HepG2 (cell line): ENCODE measurements around the gene KCNQ1OT1. TPM values are rescaled to one million over a fixed set of nuclear protein-coding genes. Genes with fewer than 3 reads are reported as not detected.

Experiments used
- ATAC-seq: fragments of 200-7000 bp; cut with Tn5 transposase; 3 replicates; pipeline ENCODE4 v1.9.1; 2020; ENCODE audit warnings: mild to moderate bottlenecking, moderate library complexity
- BruUV-seq: library from RNA; stranded (reverse); fragments of 400-500 nt; replicated peaks from 2 replicates; lab custom pipeline; 2021; lab: Mats Ljungman, UMichigan
- CTCF ChIA-PET: fragments of 300-600 bp; formaldehyde crosslinking; extraction: SDS; loops from one replicate; lab custom pipeline; 2021; ENCODE audit warnings: low total read pairs, inconsistent platforms, low intra/inter-chr PET ratio; lab: Yijun Ruan, JAX
- POLR2A ChIA-PET: fragments of 350-600 bp; sonication (Branson Sonifier 250); formaldehyde crosslinking; loops from one replicate; lab custom pipeline; 2020; ENCODE audit warnings: antibody characterized with exemption, inconsistent platforms; lab: Yijun Ruan, JAX
- DNase-seq: peaks from one replicate; pipeline ENCODE4 v3.0.0-alpha.2; 2015; ENCODE audit warnings: low spot score
- FAIRE-seq: peaks from 3 replicates; lab custom pipeline; 2011; peaks lifted over from hg19 to GRCh38; lab: Jason Lieb, UNC
- H2AFZ ChIP-seq: one replicate; pipeline ENCODE4 v1.6.1; 2011; ENCODE audit warnings: low read length, inconsistent platforms
- H3K27ac ChIP-seq: fragments of 300-600 bp; 3 replicates; pipeline ENCODE4 v1.8.0; 2011; ENCODE audit warnings: mixed run types, mild to moderate bottlenecking, mixed read lengths, low read length, inconsistent platforms; ENCODE audit not compliant: insufficient read depth; ENCODE audit errors: extremely low read length
- H3K27me3 ChIP-seq, 2 experiments: fragments of 200-600 bp in 1 of 2; 2 replicates in 1 of 2; 3 replicates in 1 of 2; pipeline versions ENCODE4 v1.6.0 to v1.8.0; 2011; ENCODE audit warnings: low read length in 2 of 2, mild to moderate bottlenecking in 2 of 2, moderate library complexity in 2 of 2, inconsistent platforms in 1 of 2; ENCODE audit not compliant: insufficient read depth in 2 of 2, control insufficient read depth in 1 of 2
- H3K36me3 ChIP-seq, 2 experiments: fragments of 200-600 bp in 1 of 2; replicated peaks in 1 of 2; 2 replicates in 1 of 2; 3 replicates in 1 of 2; pipeline versions ENCODE4 v1.5.1 to v1.8.0; 2011; ENCODE audit warnings: low read length in 2 of 2, inconsistent platforms in 1 of 2; ENCODE audit not compliant: insufficient read depth in 2 of 2, control insufficient read depth in 1 of 2
- H3K4me1 ChIP-seq: 2 replicates; pipeline ENCODE4 v1.5.1; 2012; ENCODE audit warnings: low read length, inconsistent platforms; ENCODE audit not compliant: insufficient read depth
- H3K4me2 ChIP-seq: 2 replicates; pipeline ENCODE4 v1.6.0; 2011; ENCODE audit warnings: low read depth, low read length, inconsistent platforms
- H3K4me3 ChIP-seq, 3 experiments: fragments of 200-600 bp in 1 of 3; sonication (generic), shearing (Covaris generic) in 1 of 3; replicated peaks in 1 of 3; 2 replicates each; pipeline ENCODE4 v1.5.1; 2011 to 2016; ENCODE audit warnings: low read length in 3 of 3, inconsistent platforms in 2 of 3, low read depth in 2 of 3, mild to moderate bottlenecking in 2 of 3, control low read depth in 1 of 3, mixed read lengths in 1 of 3; ENCODE audit not compliant: insufficient read depth in 1 of 3
- H3K79me2 ChIP-seq: one replicate; pipeline ENCODE4 v1.6.1; 2011; ENCODE audit warnings: low read length, inconsistent platforms; ENCODE audit not compliant: insufficient read depth
- H3K9ac ChIP-seq: 2 replicates; pipeline ENCODE4 v1.6.0; 2011; ENCODE audit warnings: mild to moderate bottlenecking, low read depth, low read length, inconsistent platforms; ENCODE audit not compliant: insufficient read depth
- H3K9me3 ChIP-seq: 2 replicates; pipeline ENCODE4 v1.5.1; 2012; ENCODE audit warnings: mild to moderate bottlenecking, low read length
- H4K20me1 ChIP-seq: 2 replicates; pipeline ENCODE4 v1.6.0; 2011; ENCODE audit warnings: inconsistent platforms, mild to moderate bottlenecking, low read length, moderate library complexity; ENCODE audit not compliant: insufficient read depth
- BRF2 ChIP-seq: sonication (generic); formaldehyde crosslinking; IDR thresholded peaks from 2 replicates; pipeline ENCODE4 v1.8.1; 2022; ENCODE audit warnings: mild to moderate bottlenecking, missing genetic modification reagents
- DR1 ChIP-seq: sonication (generic); formaldehyde crosslinking; IDR thresholded peaks from 2 replicates; pipeline ENCODE4 v1.8.0; 2021; ENCODE audit warnings: mild to moderate bottlenecking, missing genetic modification reagents, inconsistent platforms
- FOXM1 ChIP-seq: sonication (generic); formaldehyde crosslinking; IDR thresholded peaks from 2 replicates; pipeline ENCODE4 v1.5.0; 2020; ENCODE audit warnings: missing genetic modification reagents
- KDM5B ChIP-seq: sonication (generic); formaldehyde crosslinking; IDR thresholded peaks from 2 replicates; pipeline ENCODE4 v1.4.0; 2020; ENCODE audit warnings: missing genetic modification reagents, mild to moderate bottlenecking, borderline replicate concordance
- NR0B2 ChIP-seq: sonication (generic); formaldehyde crosslinking; IDR thresholded peaks from 2 replicates; pipeline ENCODE4 v1.4.0; 2020; ENCODE audit warnings: mild to moderate bottlenecking, missing genetic modification reagents
- PCBP2 ChIP-seq: fragments of 200-400 bp; formaldehyde crosslinking; optimal IDR thresholded peaks from 2 replicates; pipeline ENCODE3; 2018; ENCODE audit warnings: low read length, low read depth; ENCODE audit not compliant: poor library complexity, severe bottlenecking
- SCMH1 ChIP-seq: sonication (generic); formaldehyde crosslinking; IDR thresholded peaks from 2 replicates; pipeline ENCODE4 v1.9.0; 2021; ENCODE audit warnings: missing genetic modification reagents, mild to moderate bottlenecking, borderline replicate concordance
- SMAD3 ChIP-seq: sonication (generic); formaldehyde crosslinking; IDR thresholded peaks from 2 replicates; pipeline ENCODE4 v1.4.0; 2020; ENCODE audit warnings: missing genetic modification reagents
- SMARCE1 ChIP-seq: fragments of 450-650 bp; IDR thresholded peaks from 2 replicates; pipeline ENCODE4 v1.6.1; 2017; ENCODE audit warnings: borderline replicate concordance
- SMYD3 ChIP-seq: sonication (generic); formaldehyde crosslinking; IDR thresholded peaks from 2 replicates; pipeline ENCODE4 v1.8.1; 2023; ENCODE audit warnings: mild to moderate bottlenecking, missing genetic modification reagents
- SRSF4 ChIP-seq: fragments of 200-400 bp; formaldehyde crosslinking; IDR thresholded peaks from one replicate; pipeline ENCODE4 v1.6.1; 2018; ENCODE audit warnings: mild to moderate bottlenecking, low read depth, low read length, moderate library complexity; ENCODE audit not compliant: poor library complexity, severe bottlenecking
- ZNF225 ChIP-seq: sonication (generic); formaldehyde crosslinking; IDR thresholded peaks from 2 replicates; pipeline ENCODE4 v1.4.0; 2020; ENCODE audit warnings: mild to moderate bottlenecking, missing genetic modification reagents
- ZNF274 ChIP-seq: sonication (generic); formaldehyde crosslinking; IDR thresholded peaks from 2 replicates; pipeline ENCODE4 v1.5.1; 2020; ENCODE audit warnings: mild to moderate bottlenecking, missing genetic modification reagents
- ZNF746 ChIP-seq: sonication (generic); formaldehyde crosslinking; IDR thresholded peaks from 2 replicates; pipeline ENCODE4 v1.8.0; 2022; ENCODE audit warnings: mild to moderate bottlenecking, missing genetic modification reagents
- ZZZ3 ChIP-seq: sonication (generic); formaldehyde crosslinking; IDR thresholded peaks from 2 replicates; pipeline ENCODE4 v1.4.0; 2020; ENCODE audit warnings: missing genetic modification reagents, mild to moderate bottlenecking, borderline replicate concordance
- WGBS: methylation state at CpG from one replicate; pipeline ENCODE4 v1.1.6; 2017; ENCODE audit warnings: low lambda C conversion rate; 5-methylcytosine and 5-hydroxymethylcytosine counted together
- in situ Hi-C: cut with HindIII; loops from 2 replicates; pipeline ENCODE4 v1.10.0; 2017; ENCODE audit warnings: low pct_unique_long_range_greater_than_20kb; ENCODE audit not compliant: extremely low pct_ligation_motif_present
- intact Hi-C: fragments of 100-400 bp; cut with micrococcal nuclease; formaldehyde crosslinking; loops from one replicate; pipeline ENCODE4 v1.10.0; 2022; ENCODE audit not compliant: unreplicated experiment
- polyA plus RNA-seq, 8 experiments: library from polyadenylated mRNA; depleted of rRNA in 3 of 8; stranded (reverse) in 7 of 8; unstranded in 1 of 8; fragments of >200 nt; fragmentation: Illumina TruSeq in 4 of 8; extraction: Trizol in 4 of 8; gene quantifications; 2 replicates each; pipeline versions ENCODE4 v1.2.1 to v1.2.3, GENCODE V29; 2011 to 2016; ENCODE audit warnings: low read depth in 4 of 8, missing spikeins in 1 of 8, mixed read lengths in 1 of 8; ENCODE audit not compliant: insufficient read depth in 1 of 8
- total RNA-seq, 5 experiments: library from RNA; depleted of rRNA; stranded (reverse); fragments of >200 nt; fragmentation: Illumina TruSeq; extraction: Trizol; gene quantifications; 2 replicates each; pipeline ENCODE4 v1.2.3, GENCODE V29; 2016; ENCODE audit warnings: low read depth in 1 of 5

The KCNQ1OT1 gene
- total and polyA plus RNA-seq, 2 of the 13 experiments (the other 11 are each of a cell fraction or from before 2014, with no cell fraction given) = 1.3 to 18.9 TPM

- H4K20me1 ChIP-seq = no peaks in the 10 kb centered on the region
- TF ChIP-seq SRSF4 (no peak), DR1 (CRISPR knock-in tag) (no peak), SCMH1 (CRISPR knock-in tag) (no peak), PCBP2 (no peak), SMYD3 (no peak), ZNF746 (no peak), ZZZ3 (CRISPR knock-in tag) (no peak), KDM5B (CRISPR knock-in tag) (no peak), SMAD3 (no peak), NR0B2 (no peak), SMARCE1 (no peak), ZNF225 (CRISPR knock-in tag) (no peak), ZNF274 (CRISPR knock-in tag) (no peak), BRF2 (no peak), FOXM1 (CRISPR knock-in tag) (no peak)
- TF ChIP-seq, all 625 proteins: peak for 0
- no peak for DNase-seq
- H3K4me2 ChIP-seq = no peak overlapping the region
- ChIA-PET CTCF (no interaction called here), POLR2A (no interaction called here)
- H3K9me3 ChIP-seq = peaks cover 66% of the 10 kb centered on the region
- 12% methylated on average over 1 of the region's 1 CpG for WGBS
- BruUV-seq = no TSS peak
- H3K27me3 ChIP-seq = no peaks in the 10 kb centered on the region
- H3K79me2 ChIP-seq = no peaks in the 10 kb centered on the region
- H3K27ac ChIP-seq = no peak overlapping the region
- no peak overlapping the region for H3K9ac ChIP-seq
- intact Hi-C loops = no loop called here
- no peak for FAIRE-seq
- H2AFZ ChIP-seq = no peak overlapping the region
- no peaks in the 10 kb centered on the region for H3K4me1 ChIP-seq
- in situ Hi-C loops = no loop called here
- ATAC-seq = no peak
- no peak overlapping the region for H3K4me3 ChIP-seq
- no peaks in the 10 kb centered on the region for H3K36me3 ChIP-seq
Observed at GRCh38 chr11:2631161-2631560, 68.6 kb downstream of the KCNQ1OT1 start.
